ENCODE data around the gene PHLPP2.

DNA sequence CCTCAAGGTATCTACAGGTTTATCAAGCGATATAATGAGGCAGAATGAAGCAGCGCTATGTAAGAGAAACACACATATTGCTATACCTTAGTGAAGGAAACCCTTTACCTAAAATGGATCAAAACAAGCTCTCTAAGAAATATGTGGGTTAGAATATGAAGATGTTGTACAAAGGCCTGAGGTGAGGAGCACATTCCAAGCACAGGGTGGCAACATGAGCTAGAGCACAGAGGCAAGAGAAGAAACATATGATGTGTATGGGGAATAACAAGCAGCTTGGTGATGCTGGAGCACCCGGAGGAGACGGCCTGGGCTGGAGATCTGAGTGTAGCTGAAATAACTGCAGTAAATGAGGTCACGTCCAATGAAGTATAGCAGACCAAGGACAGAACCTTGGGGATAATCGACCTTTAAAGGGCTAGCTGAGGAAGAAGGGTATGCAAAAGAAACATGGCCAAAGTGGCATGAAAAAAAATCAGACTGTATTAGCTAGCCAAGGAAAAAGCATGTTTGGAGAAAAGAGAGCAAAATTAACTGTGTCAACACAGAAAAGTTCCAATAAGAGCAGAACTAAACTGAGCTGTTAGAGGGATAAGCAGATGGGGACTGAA lies 54.5 kb downstream of the PHLPP2 start:
- no peak for TF ChIP-seq POLR2AphosphoS5 (IDR thresholded peaks at IDR 0.05; ENCODE audit: low read depth, low read length)
- TF ChIP-seq POLR2A (IDR thresholded peaks at IDR 0.05; ENCODE audit: low read depth, low read length) = no peak
- no peak for TF ChIP-seq TAF1 (IDR thresholded peaks at IDR 0.05; ENCODE audit: low read depth, low read length)
- TF ChIP-seq SPI1 (IDR thresholded peaks at IDR 0.05; ENCODE audit: low read depth, low read length) = no peak

Measured in GM12891 (cell line).